IMR-90 (cell line): ENCODE data around the gene STPG4. TPM values are rescaled to one million over a fixed set of nuclear protein-coding genes. Genes with fewer than 3 reads are reported as not detected.

ENCODE experiments used
- ATAC-seq: fragments of 200-7000 bp; cut with Tn5 transposase; 2 replicates; pipeline ENCODE4 v1.9.1; 2020; ENCODE audit warnings: low read depth, mild to moderate bottlenecking, moderate library complexity
- BruUV-seq: library from RNA; stranded (reverse); fragments of 400-500 nt; replicated peaks from 2 replicates; lab custom pipeline; 2021; lab: Mats Ljungman, UMichigan
- CTCF ChIA-PET: fragments of 300-600 bp; formaldehyde crosslinking; extraction: SDS; loops from one replicate; lab custom pipeline; 2021; ENCODE audit warnings: antibody characterized with exemption; lab: Yijun Ruan, JAX
- POLR2A ChIA-PET: fragments of 300-600 bp; sonication (Branson Sonifier 250); formaldehyde crosslinking; loops from one replicate; lab custom pipeline; 2022; ENCODE audit warnings: antibody characterized with exemption; ENCODE audit not compliant: unreplicated experiment; lab: Charles Lee
- DNase-seq: peaks from one replicate; pipeline ENCODE4 v3.0.0; 2013
- H2AFZ ChIP-seq: replicated peaks from 2 replicates; pipeline ENCODE3; 2013; ENCODE audit warnings: low read length, mild to moderate bottlenecking; ENCODE audit not compliant: poor library complexity
- H2AK5ac ChIP-seq: 2 replicates; pipeline ENCODE4 v1.6.1; 2013; ENCODE audit warnings: low read depth, low read length, inconsistent platforms
- H2AK9ac ChIP-seq: replicated peaks from 2 replicates; pipeline ENCODE3; 2013; ENCODE audit warnings: mild to moderate bottlenecking, low read depth, low read length, moderate library complexity; ENCODE audit not compliant: poor library complexity
- H2BK120ac ChIP-seq: 2 replicates; pipeline ENCODE4 v1.6.1; 2013; ENCODE audit warnings: low read depth, low read length, inconsistent platforms
- H2BK15ac ChIP-seq: 3 replicates; pipeline ENCODE4 v1.6.1; 2013; ENCODE audit warnings: low read depth, low read length, inconsistent platforms
- H2BK20ac ChIP-seq: 2 replicates; pipeline ENCODE4 v1.6.1; 2013; ENCODE audit warnings: low read depth, mild to moderate bottlenecking, inconsistent platforms, low read length, moderate library complexity
- H2BK5ac ChIP-seq: 2 replicates; pipeline ENCODE4 v1.6.1; 2013; ENCODE audit warnings: mild to moderate bottlenecking, low read depth, low read length, inconsistent platforms; ENCODE audit not compliant: poor library complexity, severe bottlenecking
- H3K14ac ChIP-seq: replicated peaks from 2 replicates; pipeline ENCODE4 v1.6.1; 2013; ENCODE audit warnings: low read depth, low read length, inconsistent platforms
- H3K18ac ChIP-seq: 2 replicates; pipeline ENCODE4 v1.6.1; 2013; ENCODE audit warnings: low read depth, low read length, control low read depth
- H3K23ac ChIP-seq: 2 replicates; pipeline ENCODE4 v1.6.1; 2013; ENCODE audit warnings: low read depth, low read length, inconsistent platforms
- H3K27ac ChIP-seq: 2 replicates; pipeline ENCODE4 v1.5.1; 2013; ENCODE audit warnings: mild to moderate bottlenecking, control low read depth, low read length; ENCODE audit not compliant: insufficient read depth
- H3K27me3 ChIP-seq: 2 replicates; pipeline ENCODE4 v1.6.1; 2013; ENCODE audit warnings: low read length; ENCODE audit not compliant: control insufficient read depth, insufficient read depth
- H3K36me3 ChIP-seq: 2 replicates; pipeline ENCODE4 v1.6.1; 2013; ENCODE audit warnings: low read length, mixed read lengths; ENCODE audit not compliant: control insufficient read depth, insufficient read depth
- H3K4ac ChIP-seq: 2 replicates; pipeline ENCODE4 v1.6.1; 2013; ENCODE audit warnings: low read depth, low read length, inconsistent platforms
- H3K4me1 ChIP-seq: 2 replicates; pipeline ENCODE4 v1.6.1; 2013; ENCODE audit warnings: low read length, mixed read lengths; ENCODE audit not compliant: control insufficient read depth, insufficient read depth
- H3K4me2 ChIP-seq: 2 replicates; pipeline ENCODE4 v1.6.1; 2013; ENCODE audit warnings: low read depth, mild to moderate bottlenecking, control low read depth, low read length, moderate library complexity
- H3K4me3 ChIP-seq: 2 replicates; pipeline ENCODE4 v1.5.1; 2013; ENCODE audit warnings: low read depth, mild to moderate bottlenecking, control low read depth, low read length, moderate library complexity; ENCODE audit not compliant: insufficient read depth
- H3K56ac ChIP-seq: 2 replicates; pipeline ENCODE4 v1.6.1; 2013; ENCODE audit warnings: low read length, inconsistent platforms; ENCODE audit not compliant: insufficient read depth; ENCODE audit errors: extremely low read depth
- H3K79me1 ChIP-seq, 2 experiments: 2 replicates each; pipeline ENCODE4 v1.6.1; 2013; ENCODE audit warnings: low read length in 2 of 2, inconsistent platforms in 1 of 2, low read depth in 1 of 2
- H3K9ac ChIP-seq: 2 replicates; pipeline ENCODE4 v1.6.1; 2013; ENCODE audit warnings: low read depth, low read length, control low read depth
- H3K9me1 ChIP-seq: 2 replicates; pipeline ENCODE4 v1.6.1; 2013; ENCODE audit warnings: low read length, inconsistent platforms; ENCODE audit not compliant: insufficient read depth
- H3K9me3 ChIP-seq: 2 replicates; pipeline ENCODE4 v1.6.1; 2013; ENCODE audit warnings: low read length; ENCODE audit not compliant: control insufficient read depth, insufficient read depth
- H4K20me1 ChIP-seq: 2 replicates; pipeline ENCODE4 v1.6.1; 2013; ENCODE audit warnings: low read length, inconsistent platforms; ENCODE audit not compliant: insufficient read depth
- H4K5ac ChIP-seq: 2 replicates; pipeline ENCODE4 v1.6.1; 2013; ENCODE audit warnings: mild to moderate bottlenecking, low read depth, low read length, control low read depth
- H4K8ac ChIP-seq, 2 experiments: 2 replicates each; pipeline ENCODE4 v1.6.1; 2013; ENCODE audit warnings: low read depth in 2 of 2, low read length in 2 of 2, control low read depth in 1 of 2, inconsistent platforms in 1 of 2
- H4K91ac ChIP-seq: 2 replicates; pipeline ENCODE4 v1.6.1; 2013; ENCODE audit warnings: low read depth, low read length, inconsistent platforms; ENCODE audit not compliant: insufficient read depth
- BHLHE40 ChIP-seq: fragments of 150-350 bp; IDR thresholded peaks from 2 replicates; pipeline ENCODE4 v1.6.1; 2016; ENCODE audit warnings: mild to moderate bottlenecking, low read depth, low read length
- FOS ChIP-seq: fragments of 150-350 bp; IDR thresholded peaks from 2 replicates; pipeline ENCODE4 v1.6.1; 2016; ENCODE audit warnings: low read depth, low read length
- MAZ ChIP-seq: IDR thresholded peaks from 2 replicates; pipeline ENCODE4 v1.6.1; 2012; ENCODE audit warnings: low read depth, mild to moderate bottlenecking, low read length, improper control_type of control experiment, moderate library complexity, borderline replicate concordance
- MXI1 ChIP-seq: IDR thresholded peaks from 2 replicates; pipeline ENCODE4 v1.6.1; 2012; ENCODE audit warnings: low read depth, mild to moderate bottlenecking, low read length, moderate library complexity, borderline replicate concordance
- NFE2L2 ChIP-seq: fragments of 150-350 bp; IDR thresholded peaks from 2 replicates; pipeline ENCODE4 v1.6.1; 2016; ENCODE audit warnings: low read depth, mild to moderate bottlenecking, low read length
- WGBS, 2 experiments: methylation state at CpG; one replicate each; pipeline versions ENCODE4 v1.1.5 to v1.1.7; 2013; ENCODE audit warnings: missing lambda C conversion rate in 2 of 2; ENCODE audit not compliant: insufficient read length in 1 of 2; ENCODE audit errors: extremely low coverage in 2 of 2; 5-methylcytosine and 5-hydroxymethylcytosine counted together
- dilution Hi-C: fragments of 300-500 bp; cut with HindIII; formaldehyde crosslinking; loops from one replicate; pipeline ENCODE4 v1.14.3; 2018; ENCODE audit warnings: low sequenced_read_pairs; ENCODE audit not compliant: unreplicated experiment
- in situ Hi-C: fragments of 300-500 bp; cut with MboI; formaldehyde crosslinking; loops from 3 replicates; pipeline ENCODE4 v1.14.3; 2019; ENCODE audit warnings: low sequenced_read_pairs, inconsistent platforms, mixed read lengths
- intact Hi-C: fragments of 100-400 bp; cut with micrococcal nuclease; formaldehyde crosslinking; loops from 2 replicates; pipeline ENCODE4 v1.10.0; 2022
- polyA plus RNA-seq, 3 experiments: library from polyadenylated mRNA; depleted of rRNA; stranded (reverse); fragments of >200 nt; gene quantifications; 2 replicates each; pipeline ENCODE4 v1.2.3, GENCODE V29; 2012; ENCODE audit warnings: low replicate concordance in 1 of 3
- total RNA-seq: library from RNA; depleted of rRNA; stranded (reverse); fragments of >200 nt; gene quantifications from 2 replicates; pipeline ENCODE4 v1.2.3, GENCODE V29; 2012
- TF ChIP-seq, protein P1 (sequence below): conservative IDR thresholded peaks from 2 replicates; pipeline ENCODE4 v1.5.1; 2012; ENCODE audit warnings: mild to moderate bottlenecking, low read depth, low read length, improper control_type of control experiment

Gene STPG4
- total and polyA plus RNA-seq, 2 of the 4 experiments (the other 2 are of a cell fraction) = 0.12 to 0.18 TPM

GRCh38 chr2:47091118-47091517, 64.0 kb downstream of the STPG4 start:
- in situ Hi-C loops = no loop called here
- Histone ChIP-seq H2AFZ (no peak overlapping the region), H2BK120ac (peak overlapping the region; percentile 75), H2BK15ac (no peak overlapping the region), H4K5ac (peak overlapping the region; percentile 58; the same call in 1 of the 2 replicates), H2AK5ac (0 out of 2 replicates have a peak overlapping the region, but pooled peaks have one; percentile 5), H3K9ac (no peak overlapping the region), H2BK20ac (peak overlapping the region; percentile 19; the same call in 1 of the 2 replicates), H4K91ac (no peak overlapping the region), H3K56ac (no peak overlapping the region), H3K23ac (peak overlapping the region; percentile 75), H3K18ac (peak overlapping the region; percentile 45; the same call in 1 of the 2 replicates), H3K4me2 (peak overlapping the region; percentile 18; the same call in 1 of the 2 replicates), H3K14ac (peak overlapping the region; percentile 72), H3K27ac (no peak overlapping the region), H3K9me3 (no peaks in the 10 kb centered on the region), H3K79me1 (peaks cover 0 to 6% of the 10 kb centered on the region in 2 experiments; a peak in 1 of 4 replicates), H3K4ac (peak overlapping the region; percentile 71), H2AK9ac (no peak overlapping the region), H4K8ac (peak overlapping the region in 1 of 2 experiments; percentile 88; a peak in 2 of 4 replicates), H2BK5ac (peak overlapping the region; percentile 29), H3K36me3 (no peaks in the 10 kb centered on the region), H3K4me3 (no peak overlapping the region), H3K4me1 (peaks cover 21% of the 10 kb centered on the region), H3K9me1 (peaks cover 20% of the 10 kb centered on the region), H4K20me1 (no peaks in the 10 kb centered on the region), H3K27me3 (no peaks in the 10 kb centered on the region)
- DNase-seq = peak; percentile 74
- peak; percentile 59 for ATAC-seq
- no CpG with 5 or more reads among the region's 2 CpGs for WGBS, 2 experiments
- dilution Hi-C loops = no loop called here
- ChIA-PET POLR2A (no interaction called here), CTCF (interaction anchor here (0.5 kb wide), 1 partner anchor 59 kb away, joined by 3 read pairs; no protein-coding TSS in a partner anchor)
- TF ChIP-seq, protein P1, sequence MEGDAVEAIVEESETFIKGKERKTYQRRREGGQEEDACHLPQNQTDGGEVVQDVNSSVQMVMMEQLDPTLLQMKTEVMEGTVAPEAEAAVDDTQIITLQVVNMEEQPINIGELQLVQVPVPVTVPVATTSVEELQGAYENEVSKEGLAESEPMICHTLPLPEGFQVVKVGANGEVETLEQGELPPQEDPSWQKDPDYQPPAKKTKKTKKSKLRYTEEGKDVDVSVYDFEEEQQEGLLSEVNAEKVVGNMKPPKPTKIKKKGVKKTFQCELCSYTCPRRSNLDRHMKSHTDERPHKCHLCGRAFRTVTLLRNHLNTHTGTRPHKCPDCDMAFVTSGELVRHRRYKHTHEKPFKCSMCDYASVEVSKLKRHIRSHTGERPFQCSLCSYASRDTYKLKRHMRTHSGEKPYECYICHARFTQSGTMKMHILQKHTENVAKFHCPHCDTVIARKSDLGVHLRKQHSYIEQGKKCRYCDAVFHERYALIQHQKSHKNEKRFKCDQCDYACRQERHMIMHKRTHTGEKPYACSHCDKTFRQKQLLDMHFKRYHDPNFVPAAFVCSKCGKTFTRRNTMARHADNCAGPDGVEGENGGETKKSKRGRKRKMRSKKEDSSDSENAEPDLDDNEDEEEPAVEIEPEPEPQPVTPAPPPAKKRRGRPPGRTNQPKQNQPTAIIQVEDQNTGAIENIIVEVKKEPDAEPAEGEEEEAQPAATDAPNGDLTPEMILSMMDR = no peak
- no peak for TF ChIP-seq MAZ
- no peak for TF ChIP-seq MXI1
- no peak for TF ChIP-seq NFE2L2
- no peak for TF ChIP-seq FOS
- TF ChIP-seq BHLHE40 = no peak
- intact Hi-C loops = loop anchor here (5.0 kb wide), 1 partner anchor 36 kb away; no protein-coding TSS in a partner anchor
- no TSS peak for BruUV-seq
